ENCODE results near the gene OR2T5. TPM values are rescaled to one million over a fixed set of nuclear protein-coding genes. Genes with fewer than 3 reads are reported as not detected.

Gene OR2T5
- total RNA-seq, 2 experiments from 2014 or later = not detected

Other genes starting within 250 kb of the OR2T5 start
- not detected for gene OR2T33, start 210.6 kb upstream of the OR2T5 start, total RNA-seq
- not detected for gene OR2T12, start 185.2 kb upstream of the OR2T5 start, total RNA-seq
- not detected for gene OR2M7, start 164.0 kb upstream of the OR2T5 start, total RNA-seq
- gene OR14C36, start 139.8 kb upstream of the OR2T5 start, total RNA-seq = not detected
- gene OR2T4, start 126.9 kb upstream of the OR2T5 start, total RNA-seq = not detected
- not detected for gene OR2T6, start 112.8 kb upstream of the OR2T5 start, total RNA-seq
- not detected for gene OR2T1, start 85.5 kb upstream of the OR2T5 start, total RNA-seq
- not detected for gene OR2T2, start 43.0 kb upstream of the OR2T5 start, total RNA-seq
- not detected for gene OR2T3, start 15.2 kb upstream of the OR2T5 start, total RNA-seq
- gene OR2G6, start 19.5 kb downstream of the OR2T5 start, total RNA-seq = not detected
- not detected for gene OR2T29, start 74.2 kb downstream of the OR2T5 start, total RNA-seq
- not detected for gene OR2T34, start 86.2 kb downstream of the OR2T5 start, total RNA-seq
- gene OR2T10, start 109.1 kb downstream of the OR2T5 start, total RNA-seq = not detected
- gene OR2T11, start 146.5 kb downstream of the OR2T5 start, total RNA-seq = not detected
- not detected for gene OR2T35, start 156.7 kb downstream of the OR2T5 start, total RNA-seq
- gene OR2T27, start 166.9 kb downstream of the OR2T5 start, total RNA-seq = not detected
- not detected for gene OR14I1, start 214.2 kb downstream of the OR2T5 start, total RNA-seq